ENCODE results near the gene ABCA1.

DNA sequence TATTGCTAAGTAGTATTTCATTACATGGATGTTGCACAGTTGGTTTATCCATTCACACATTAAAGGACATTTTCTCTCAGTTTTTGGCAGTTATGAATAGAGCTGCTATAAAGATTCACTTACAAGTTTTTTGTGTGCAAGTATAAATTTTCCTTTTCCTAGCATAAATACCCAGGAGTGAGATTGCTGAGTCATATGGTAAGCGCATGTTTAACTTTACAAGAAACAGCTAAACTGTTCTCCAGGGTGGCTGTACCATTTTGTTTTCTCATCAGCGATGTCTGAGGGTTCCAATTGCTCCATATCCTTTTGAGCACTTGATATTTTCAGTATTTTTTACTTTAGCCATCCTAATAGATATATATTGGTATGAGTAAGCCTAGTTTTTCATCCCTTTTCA is 16.4 kb upstream of the ABCA1 start:
- TF ChIP-seq, protein P1, sequence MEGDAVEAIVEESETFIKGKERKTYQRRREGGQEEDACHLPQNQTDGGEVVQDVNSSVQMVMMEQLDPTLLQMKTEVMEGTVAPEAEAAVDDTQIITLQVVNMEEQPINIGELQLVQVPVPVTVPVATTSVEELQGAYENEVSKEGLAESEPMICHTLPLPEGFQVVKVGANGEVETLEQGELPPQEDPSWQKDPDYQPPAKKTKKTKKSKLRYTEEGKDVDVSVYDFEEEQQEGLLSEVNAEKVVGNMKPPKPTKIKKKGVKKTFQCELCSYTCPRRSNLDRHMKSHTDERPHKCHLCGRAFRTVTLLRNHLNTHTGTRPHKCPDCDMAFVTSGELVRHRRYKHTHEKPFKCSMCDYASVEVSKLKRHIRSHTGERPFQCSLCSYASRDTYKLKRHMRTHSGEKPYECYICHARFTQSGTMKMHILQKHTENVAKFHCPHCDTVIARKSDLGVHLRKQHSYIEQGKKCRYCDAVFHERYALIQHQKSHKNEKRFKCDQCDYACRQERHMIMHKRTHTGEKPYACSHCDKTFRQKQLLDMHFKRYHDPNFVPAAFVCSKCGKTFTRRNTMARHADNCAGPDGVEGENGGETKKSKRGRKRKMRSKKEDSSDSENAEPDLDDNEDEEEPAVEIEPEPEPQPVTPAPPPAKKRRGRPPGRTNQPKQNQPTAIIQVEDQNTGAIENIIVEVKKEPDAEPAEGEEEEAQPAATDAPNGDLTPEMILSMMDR (conservative IDR thresholded peaks at IDR 0.05; ENCODE audit: low read depth, low read length), result no peak
- no peak for TF ChIP-seq EZH2phosphoT487 (IDR thresholded peaks at IDR 0.05; ENCODE audit: borderline replicate concordance, low read length)

All from PC-3 (cell line).